Hair follicle dermal papilla cell (primary cell): ENCODE results near the gene SHC4. TPM values are rescaled to one million over a fixed set of nuclear protein-coding genes. Genes with fewer than 3 reads are reported as not detected.

ENCODE experiments used
- small RNA-seq: library from RNA; depleted of rRNA; stranded (forward); fragments of <200 nt; gene quantifications from one replicate; pipeline ENCODE3, GENCODE V24; 2012
- total RNA-seq: library from RNA; depleted of rRNA; stranded (reverse); fragments of >200 nt; gene quantifications from 2 replicates; pipeline ENCODE4 v1.2.3, GENCODE V29; 2012

The SHC4 gene
- total RNA-seq = 0.49 and 0.61 TPM in 2 replicates

GRCh38 chr15:48963524-48964113, at the start of gene SHC4:
Gene SHC4 (minus strand): TSS chr15:48963919. CDS start chr15:48963015, 904 bp downstream.

DNA sequence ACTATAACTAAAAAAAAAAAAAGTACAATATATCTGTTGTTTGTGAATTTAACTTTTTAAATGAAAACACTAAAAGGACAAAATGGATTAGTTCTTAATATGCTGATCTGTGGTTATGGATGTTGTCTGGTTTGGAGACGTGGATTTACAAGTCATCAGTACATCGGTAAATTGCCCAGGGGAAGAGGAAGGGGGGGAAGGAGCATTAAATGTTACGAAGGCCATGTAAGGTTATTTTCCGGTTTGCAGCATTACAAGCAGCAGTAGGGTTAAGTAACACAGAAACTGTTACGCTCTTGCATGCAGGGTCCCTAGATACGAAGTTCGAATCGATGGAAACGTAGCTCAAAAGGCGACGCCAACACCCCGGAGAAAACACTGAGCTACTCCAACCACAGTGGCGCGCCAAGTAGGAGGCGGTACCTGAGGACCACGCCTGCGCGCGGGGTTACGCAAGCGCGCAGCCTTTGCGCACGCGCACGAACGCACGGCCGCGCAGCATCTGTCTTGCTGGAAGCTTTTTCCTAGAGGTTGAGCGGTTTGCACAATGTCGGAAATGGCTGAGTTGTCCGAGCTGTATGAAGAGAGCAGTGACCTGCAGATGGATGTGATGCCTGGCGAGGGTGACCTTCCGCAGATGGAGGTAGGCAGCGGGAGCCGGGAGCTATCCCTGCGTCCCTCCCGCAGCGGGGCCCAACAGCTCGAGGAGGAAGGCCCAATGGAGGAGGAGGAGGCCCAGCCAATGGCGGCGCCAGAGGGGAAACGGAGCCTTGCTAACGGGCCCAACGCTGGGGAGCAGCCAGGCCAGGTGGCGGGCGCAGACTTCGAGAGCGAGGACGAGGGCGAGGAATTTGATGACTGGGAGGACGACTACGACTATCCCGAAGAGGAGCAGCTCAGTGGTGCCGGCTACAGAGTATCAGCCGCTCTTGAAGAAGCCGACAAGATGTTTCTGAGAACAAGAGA, 85.8 kb downstream of the SHC4 start, which contains the start of gene EID1:
EID1 (plus strand) TSS at position 505 of the 966 bp plus-strand sequence; CDS start at position 548, 43 bp downstream.

DNA sequence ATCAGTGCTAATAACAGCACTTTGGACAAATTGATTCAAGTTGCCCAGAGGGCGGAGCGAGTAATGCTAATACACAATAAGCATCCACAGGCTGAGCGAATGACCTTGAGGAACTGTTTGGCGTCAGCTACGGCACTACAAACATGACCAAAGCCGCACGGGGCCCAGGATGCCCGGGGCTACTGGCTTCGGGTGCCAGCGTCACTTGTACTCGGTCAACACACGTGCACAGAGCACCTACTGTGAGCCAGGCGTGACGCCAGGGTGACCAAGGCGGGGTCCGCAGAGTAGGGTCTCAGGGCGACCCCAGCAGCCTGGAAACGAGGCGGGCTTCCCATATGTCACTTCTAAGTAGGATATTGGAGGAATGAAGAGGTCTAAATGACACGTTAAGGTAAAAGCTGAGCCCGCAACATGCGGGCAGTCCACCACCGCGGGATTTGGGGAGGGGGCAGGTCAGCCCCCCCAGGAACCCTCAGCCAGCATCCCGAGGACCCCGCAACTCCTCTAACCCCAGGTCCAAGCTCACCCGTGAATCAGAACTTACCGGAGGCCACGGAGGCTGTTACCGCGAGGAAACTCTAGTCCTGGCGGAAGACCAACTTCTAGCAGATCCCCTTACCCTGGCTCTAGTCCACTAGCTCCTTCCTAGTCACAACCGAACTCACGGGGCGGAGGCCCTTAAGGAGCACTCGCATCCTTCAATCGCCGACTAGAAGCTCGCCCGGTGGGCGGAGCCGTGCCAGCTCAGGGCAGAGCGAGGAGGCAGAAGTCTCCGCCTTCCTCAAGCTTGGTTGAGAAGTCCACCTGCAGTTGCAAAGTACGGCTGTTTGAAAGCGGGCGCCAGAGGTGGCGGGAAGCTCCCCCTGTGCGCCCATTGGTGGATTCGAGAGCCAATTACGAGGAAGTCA, 153.1 kb downstream of the SHC4 start, which contains the start of gene CEP152:
CEP152 (minus strand) TSS at position 656 of the 911 bp plus-strand sequence. CDS start 5,420 bp downstream, outside the sequence.

Small RNA genes within 50 kb of the gene (small RNA-seq; reads per million reads assigned to genes)
- not detected for gene RF00019

Other genes with a start within 250 kb of the SHC4 start
- gene CEP152, start 152.8 kb downstream of the SHC4 start, total RNA-seq = 2.2 and 2.4 TPM in 2 replicates
- 181 and 198 TPM in 2 replicates for gene EID1, start 85.8 kb downstream of the SHC4 start, total RNA-seq
- gene SECISBP2L, start 82.5 kb upstream of the SHC4 start, total RNA-seq = 40.4 and 46.1 TPM in 2 replicates
- 46.6 and 50.8 TPM in 2 replicates for gene COPS2, start 191.7 kb upstream of the SHC4 start, total RNA-seq
- gene GALK2, start 206.3 kb upstream of the SHC4 start, total RNA-seq = 44.8 and 46.7 TPM in 2 replicates